K562 (cell line): ENCODE results near the gene RANGAP1. TPM values are rescaled to one million over a fixed set of nuclear protein-coding genes. Genes with fewer than 3 reads are reported as not detected.

Experiments used
- CREB3L1 ChIP-seq: fragments of 450-650 bp; IDR thresholded peaks from 2 replicates; pipeline ENCODE4 v1.6.1; 2014; ENCODE audit warnings: low read depth, mild to moderate bottlenecking, moderate library complexity, borderline replicate concordance
- CTCF ChIP-seq, 3 experiments: IDR thresholded peaks in 2 of 3; conservative IDR thresholded peaks in 1 of 3; 2 replicates each; pipeline ENCODE4 v1.5.1; 2011 to 2012; ENCODE audit warnings: low read length in 3 of 3, mild to moderate bottlenecking in 3 of 3, control low read depth in 2 of 3, improper control_type of control experiment in 1 of 3, inconsistent platforms in 1 of 3, low read depth in 1 of 3, mixed read lengths in 1 of 3, moderate library complexity in 1 of 3; ENCODE audit not compliant: insufficient read depth in 2 of 3
- DDX20 ChIP-seq: fragments of 450-650 bp; IDR thresholded peaks from 2 replicates; pipeline ENCODE4 v1.6.1; 2016; ENCODE audit warnings: missing genetic modification characterization, low read depth, mild to moderate bottlenecking, missing compliant biosample characterization, moderate library complexity
- E2F4 ChIP-seq: sonication (generic); formaldehyde crosslinking; IDR thresholded peaks from 2 replicates; pipeline ENCODE4 v1.8.0; 2022; ENCODE audit warnings: mild to moderate bottlenecking, low read depth, missing genetic modification reagents
- ETV1 ChIP-seq: fragments of 450-650 bp; conservative IDR thresholded peaks from 2 replicates; pipeline ENCODE4 v1.6.1; 2016; ENCODE audit warnings: missing genetic modification characterization, control low read depth, low read depth, missing compliant biosample characterization
- HDAC8 ChIP-seq: fragments of 450-650 bp; IDR thresholded peaks from 2 replicates; pipeline ENCODE4 v1.6.1; 2016; ENCODE audit warnings: mild to moderate bottlenecking, missing genetic modification characterization, moderate library complexity, missing compliant biosample characterization
- KAT7 ChIP-seq: sonication (generic); formaldehyde crosslinking; IDR thresholded peaks from 2 replicates; pipeline ENCODE4 v1.8.0; 2022; ENCODE audit warnings: missing genetic modification reagents, mild to moderate bottlenecking, borderline replicate concordance
- NFIC ChIP-seq: fragments of 450-650 bp; IDR thresholded peaks from 2 replicates; pipeline ENCODE4 v1.6.1; 2017; ENCODE audit warnings: mild to moderate bottlenecking, inconsistent platforms
- NR2F6 ChIP-seq: fragments of 450-650 bp; formaldehyde crosslinking; IDR thresholded peaks from 2 replicates; pipeline ENCODE4 v1.4.0; 2020; ENCODE audit warnings: mild to moderate bottlenecking
- PREB ChIP-seq: sonication (generic); formaldehyde crosslinking; IDR thresholded peaks from 2 replicates; pipeline ENCODE4 v1.8.1; 2023; ENCODE audit warnings: mild to moderate bottlenecking, missing genetic modification reagents
- PRPF4 ChIP-seq: fragments of 200-400 bp; formaldehyde crosslinking; IDR thresholded peaks from one replicate; pipeline ENCODE4 v1.6.1; 2017; ENCODE audit warnings: low read length, low read depth, mild to moderate bottlenecking; ENCODE audit not compliant: insufficient read depth, poor library complexity, severe bottlenecking
- RB1 ChIP-seq: fragments of 450-650 bp; IDR thresholded peaks from 2 replicates; pipeline ENCODE4 v1.6.1; 2017; ENCODE audit warnings: low read depth, mild to moderate bottlenecking
- TFAP4 ChIP-seq: sonication (generic); formaldehyde crosslinking; IDR thresholded peaks from 2 replicates; pipeline ENCODE4 v1.8.0; 2022; ENCODE audit warnings: missing genetic modification reagents, mild to moderate bottlenecking, moderate library complexity, borderline replicate concordance
- USF1 ChIP-seq: sonication (generic); formaldehyde crosslinking; IDR thresholded peaks from 2 replicates; pipeline ENCODE4 v1.9.0; 2022; ENCODE audit warnings: mild to moderate bottlenecking, missing genetic modification reagents
- USF2 ChIP-seq: sonication (generic); formaldehyde crosslinking; IDR thresholded peaks from 2 replicates; pipeline ENCODE4 v1.5.0; 2020; ENCODE audit warnings: missing genetic modification reagents
- ZNF146 ChIP-seq: IDR thresholded peaks from one replicate; pipeline ENCODE4 v1.6.1; 2018; ENCODE audit warnings: missing compliant biosample characterization; ENCODE audit not compliant: unreplicated experiment
- ZNF766 ChIP-seq: fragments of 200-800 bp; sonication (Bioruptor generic); conservative IDR thresholded peaks from 2 replicates; pipeline ENCODE4 v1.6.1; 2016; ENCODE audit warnings: missing genetic modification characterization, missing compliant biosample characterization
- polyA plus RNA-seq, 8 experiments: library from polyadenylated mRNA; depleted of rRNA in 4 of 8; stranded (reverse) in 5 of 8; unstranded in 3 of 8; fragments of >200 nt; fragmentation: Nextera tagmentation in 2 of 8; fragmentation: Illumina TruSeq in 1 of 8; extraction: Ambion mirVana in 2 of 8; extraction: Trizol in 1 of 8; gene quantifications; 2 replicates each; pipeline versions ENCODE4 v1.2.1 to v1.2.3, GENCODE V29; 2011 to 2014; ENCODE audit warnings: inconsistent platforms in 1 of 8, missing spikeins in 1 of 8
- total RNA-seq, 7 experiments: library from RNA; depleted of rRNA in 6 of 7; stranded (reverse); fragments of >200 nt in 6 of 7; fragmentation: Illumina TruSeq in 2 of 7; extraction: Trizol in 2 of 7; gene quantifications; 2 replicates each; pipeline versions ENCODE4 v1.2.1 to v1.2.3, GENCODE V29; 2011 to 2021; ENCODE audit warnings: low replicate concordance in 1 of 7

RANGAP1 gene
- total and polyA plus RNA-seq, 9 of the 15 experiments (the other 6 are each of a cell fraction or from before 2014, with no cell fraction given), result 2.1 to 104 (median 50.6) TPM

- no peak for TF ChIP-seq ZNF766
- TF ChIP-seq NR2F6 (CRISPR knock-in tag), result no peak
- TF ChIP-seq USF1 (CRISPR knock-in tag), result peak; percentile 90
- TF ChIP-seq TFAP4 (CRISPR knock-in tag), result peak; percentile 36; the same call in 1 of the 2 replicates
- TF ChIP-seq E2F4 (CRISPR knock-in tag), result peak; percentile 68
- no peak for TF ChIP-seq ETV1 (tag)
- TF ChIP-seq DDX20 (tag), result no peak
- no peak for TF ChIP-seq CREB3L1
- 0 out of 2 replicates have a peak, but pooled peaks have one; percentile 36 for TF ChIP-seq PREB (CRISPR knock-in tag)
- TF ChIP-seq CTCF (IDR thresholded peaks at IDR 0.05 in 2 of 3, conservative IDR thresholded peaks at IDR 0.05 in 1 of 3; ENCODE audit: insufficient read depth in 2 of 3, low read depth in 1 of 3, low read length in 3 of 3), result peak in 1 of 3 experiments; percentile 18; a peak in 1 of 6 replicates
- no peak for TF ChIP-seq NFIC
- 0 out of 2 replicates have a peak, but pooled peaks have one; percentile 41 for TF ChIP-seq KAT7 (CRISPR knock-in tag)
- TF ChIP-seq ZNF146 (CRISPR knock-in tag), result no peak
- TF ChIP-seq HDAC8 (tag), result no peak
- no peak for TF ChIP-seq PRPF4
- peak; percentile 89 for TF ChIP-seq RB1
- TF ChIP-seq USF2 (CRISPR knock-in tag), result peak; percentile 93
Observed at GRCh38 chr22:41197038-41197972, 88.7 kb downstream of the RANGAP1 start (continued).
